ENCODE measurements around the gene DAGLA.

DNA sequence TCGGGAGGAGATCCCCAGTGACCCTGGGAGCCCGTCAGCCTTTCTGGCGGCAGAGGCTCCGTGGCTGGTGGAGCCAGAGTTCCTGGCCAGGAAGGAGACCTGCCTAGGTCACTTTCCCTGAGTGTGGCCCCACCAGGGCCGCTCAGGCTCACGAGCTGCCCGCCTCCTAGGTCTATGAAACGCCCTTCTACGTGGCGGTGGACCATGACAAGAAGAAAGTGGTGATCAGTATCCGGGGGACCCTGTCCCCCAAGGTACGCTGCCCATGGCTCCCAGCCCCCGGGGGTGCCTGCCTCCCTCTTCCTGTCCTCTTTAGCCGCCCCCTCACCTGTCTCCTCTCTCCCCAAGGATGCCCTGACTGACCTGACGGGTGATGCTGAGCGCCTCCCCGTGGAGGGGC, 55.2 kb downstream of the DAGLA start:
- TF ChIP-seq CTCF (conservative IDR thresholded peaks at IDR 0.05; ENCODE audit: low read depth, low read length) (no peak), EZH2phosphoT487 (IDR thresholded peaks at IDR 0.05; ENCODE audit: borderline replicate concordance, low read length) (no peak)

Data from PC-3 (cell line).